Parathyroid adenoma (tissue), 2 donors: ENCODE results near the gene UBAP2L.
A peak's percentile ranks its signal among the peaks of the same experiment; 100 is the strongest.

ENCODE experiments used
- H2AFZ ChIP-seq: fragments of 300-600 bp; sonication (generic); one replicate; pipeline ENCODE4 v1.7.0; 2017; ENCODE audit warnings: antibody characterized with exemption, mild to moderate bottlenecking
- H3K27ac ChIP-seq: fragments of 300-600 bp; sonication (generic); one replicate; pipeline ENCODE4 v1.7.0; 2017
- H3K27me3 ChIP-seq: fragments of 300-600 bp; sonication (generic); one replicate; pipeline ENCODE4 v1.7.0; 2017; ENCODE audit warnings: low read length; ENCODE audit not compliant: control insufficient read depth, insufficient read depth
- H3K36me3 ChIP-seq: fragments of 300-600 bp; sonication (generic); one replicate; pipeline ENCODE4 v1.7.0; 2017; ENCODE audit warnings: low read length; ENCODE audit not compliant: control insufficient read depth, insufficient read depth
- H3K4me1 ChIP-seq: fragments of 300-600 bp; sonication (generic); one replicate; pipeline ENCODE4 v1.7.0; 2017; ENCODE audit warnings: control low read depth
- H3K4me2 ChIP-seq: fragments of 300-600 bp; sonication (generic); one replicate; pipeline ENCODE4 v1.7.0; 2017; ENCODE audit warnings: low read length
- H3K4me3 ChIP-seq: fragments of 300-600 bp; sonication (generic); one replicate; pipeline ENCODE4 v1.7.0; 2017; ENCODE audit warnings: low read depth, low read length
- H3K79me2 ChIP-seq: fragments of 300-600 bp; sonication (generic); one replicate; pipeline ENCODE4 v1.7.0; 2017; ENCODE audit warnings: control low read depth
- H3K9ac ChIP-seq: fragments of 300-600 bp; sonication (generic); one replicate; pipeline ENCODE4 v1.7.0; 2017; ENCODE audit warnings: mild to moderate bottlenecking
- H3K9me3 ChIP-seq: fragments of 300-600 bp; sonication (generic); one replicate; pipeline ENCODE4 v1.7.0; 2017; ENCODE audit warnings: low read length; ENCODE audit not compliant: control insufficient read depth
- TF ChIP-seq, protein P1 (sequence below): fragments of 300-600 bp; sonication (generic); IDR thresholded peaks from one replicate; pipeline ENCODE4 v1.7.0; 2017; ENCODE audit warnings: antibody characterized with exemption, mild to moderate bottlenecking
- donor health status: primary hyperparathyroidism.

UBAP2L gene

DNA sequence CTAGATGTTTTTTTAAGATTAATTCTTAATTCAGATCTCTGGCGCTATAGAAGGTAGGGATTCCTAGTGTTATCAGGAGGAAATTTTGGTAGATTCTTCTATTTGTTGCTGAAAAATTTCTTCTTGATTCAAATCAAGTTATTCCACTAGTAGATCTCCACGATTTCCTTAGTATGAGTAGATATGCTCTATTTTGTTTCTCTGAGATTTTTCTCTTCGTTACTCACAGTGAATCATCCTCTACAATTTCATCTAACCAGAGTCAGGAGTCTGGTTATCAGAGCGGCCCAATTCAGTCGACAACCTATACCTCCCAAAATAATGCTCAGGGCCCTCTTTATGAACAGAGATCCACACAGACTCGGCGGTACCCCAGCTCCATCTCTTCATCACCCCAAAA is 32.9 kb downstream of the UBAP2L start:
- TF ChIP-seq, protein P1, sequence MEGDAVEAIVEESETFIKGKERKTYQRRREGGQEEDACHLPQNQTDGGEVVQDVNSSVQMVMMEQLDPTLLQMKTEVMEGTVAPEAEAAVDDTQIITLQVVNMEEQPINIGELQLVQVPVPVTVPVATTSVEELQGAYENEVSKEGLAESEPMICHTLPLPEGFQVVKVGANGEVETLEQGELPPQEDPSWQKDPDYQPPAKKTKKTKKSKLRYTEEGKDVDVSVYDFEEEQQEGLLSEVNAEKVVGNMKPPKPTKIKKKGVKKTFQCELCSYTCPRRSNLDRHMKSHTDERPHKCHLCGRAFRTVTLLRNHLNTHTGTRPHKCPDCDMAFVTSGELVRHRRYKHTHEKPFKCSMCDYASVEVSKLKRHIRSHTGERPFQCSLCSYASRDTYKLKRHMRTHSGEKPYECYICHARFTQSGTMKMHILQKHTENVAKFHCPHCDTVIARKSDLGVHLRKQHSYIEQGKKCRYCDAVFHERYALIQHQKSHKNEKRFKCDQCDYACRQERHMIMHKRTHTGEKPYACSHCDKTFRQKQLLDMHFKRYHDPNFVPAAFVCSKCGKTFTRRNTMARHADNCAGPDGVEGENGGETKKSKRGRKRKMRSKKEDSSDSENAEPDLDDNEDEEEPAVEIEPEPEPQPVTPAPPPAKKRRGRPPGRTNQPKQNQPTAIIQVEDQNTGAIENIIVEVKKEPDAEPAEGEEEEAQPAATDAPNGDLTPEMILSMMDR, result no peak
- Histone ChIP-seq H2AFZ (no peak overlapping the region), H3K4me2 (no peak overlapping the region), H3K9me3 (no peaks in the 10 kb centered on the region), H3K27me3 (no peaks in the 10 kb centered on the region), H3K79me2 (no peaks in the 10 kb centered on the region), H3K27ac (no peak overlapping the region), H3K4me3 (no peak overlapping the region), H3K4me1 (no peaks in the 10 kb centered on the region), H3K36me3 (no peaks in the 10 kb centered on the region), H3K9ac (no peak overlapping the region)

DNA sequence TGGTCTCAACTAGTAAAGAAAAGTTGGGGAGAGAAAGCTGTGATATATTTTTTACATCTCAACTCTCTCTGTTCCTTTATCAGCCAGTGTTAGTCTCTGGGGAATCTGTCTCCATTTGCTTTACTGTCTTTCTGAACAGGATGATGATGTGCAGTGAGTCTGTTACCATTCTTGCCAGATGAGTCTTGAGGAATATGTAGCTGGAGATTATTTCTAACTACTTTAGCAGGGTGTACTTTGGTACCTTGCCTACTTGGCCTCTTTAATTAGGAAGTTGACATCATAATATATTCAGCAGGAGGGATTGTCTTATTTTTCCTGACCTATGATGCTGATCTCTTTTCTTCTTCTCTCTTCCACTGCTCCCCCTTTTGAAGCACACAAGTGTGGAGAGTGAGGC is 35.9 kb downstream of the UBAP2L start:
- H3K4me3 ChIP-seq, result no peak overlapping the region
- no peak overlapping the region for H3K27ac ChIP-seq
- no peaks in the 10 kb centered on the region for H3K9me3 ChIP-seq
- H3K36me3 ChIP-seq, result no peaks in the 10 kb centered on the region
- H3K4me2 ChIP-seq, result no peak overlapping the region
- TF ChIP-seq, protein P1, result no peak
- no peak overlapping the region for H2AFZ ChIP-seq
- H3K27me3 ChIP-seq, result no peaks in the 10 kb centered on the region
- H3K9ac ChIP-seq, result no peak overlapping the region
- no peaks in the 10 kb centered on the region for H3K4me1 ChIP-seq
- H3K79me2 ChIP-seq, result no peaks in the 10 kb centered on the region

DNA sequence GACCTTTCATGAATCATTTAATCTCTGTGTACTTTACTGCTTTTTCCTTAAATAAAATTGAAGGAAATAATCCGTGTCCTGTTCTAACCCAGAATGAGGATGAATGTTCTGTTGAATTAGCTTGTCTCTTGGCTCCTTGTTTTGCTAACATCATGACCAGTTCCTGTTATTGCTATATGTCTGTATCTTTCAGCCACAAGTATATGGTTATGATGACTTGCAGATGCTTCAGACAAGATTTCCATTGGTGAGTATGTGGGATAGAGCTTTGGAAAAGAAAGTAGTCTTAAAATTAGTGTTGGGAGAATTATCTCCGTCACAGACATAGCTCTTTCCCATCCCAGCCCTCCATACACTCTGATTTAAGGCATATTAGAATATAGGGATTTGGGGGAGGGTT is 38.0 kb downstream of the UBAP2L start:
- TF ChIP-seq, protein P1, result no peak
- H3K79me2 ChIP-seq, result no peaks in the 10 kb centered on the region
- H3K4me1 ChIP-seq, result no peaks in the 10 kb centered on the region
- no peaks in the 10 kb centered on the region for H3K36me3 ChIP-seq
- H2AFZ ChIP-seq, result no peak overlapping the region
- H3K27me3 ChIP-seq, result no peaks in the 10 kb centered on the region
- H3K9ac ChIP-seq, result no peak overlapping the region
- no peak overlapping the region for H3K27ac ChIP-seq
- H3K4me3 ChIP-seq, result no peak overlapping the region
- H3K9me3 ChIP-seq, result no peaks in the 10 kb centered on the region
- H3K4me2 ChIP-seq, result no peak overlapping the region

DNA sequence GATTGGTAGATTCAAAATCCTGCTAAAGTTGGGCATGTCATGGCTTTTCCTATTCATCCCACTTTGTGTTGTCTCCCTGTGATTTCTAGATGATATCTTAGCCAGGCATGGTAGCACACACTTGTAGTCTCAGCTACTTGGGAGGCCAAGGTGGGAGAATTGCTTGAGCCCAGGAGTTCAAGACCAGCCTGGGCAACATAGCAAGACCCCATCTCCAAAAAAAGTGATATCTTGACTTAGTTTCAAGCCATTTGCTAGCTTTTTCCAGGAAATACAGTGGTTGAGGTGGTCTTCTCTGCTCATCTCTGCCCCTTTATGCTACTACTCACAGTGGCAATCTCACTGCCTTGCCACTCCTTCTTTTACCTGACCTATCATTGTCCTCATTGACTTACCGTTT is 39.4 kb downstream of the UBAP2L start:
- Histone ChIP-seq H3K4me1 (no peaks in the 10 kb centered on the region), H3K27me3 (no peaks in the 10 kb centered on the region), H2AFZ (no peak overlapping the region), H3K4me3 (no peak overlapping the region), H3K9me3 (no peaks in the 10 kb centered on the region), H3K4me2 (no peak overlapping the region), H3K36me3 (no peaks in the 10 kb centered on the region), H3K79me2 (no peaks in the 10 kb centered on the region), H3K27ac (no peak overlapping the region), H3K9ac (no peak overlapping the region)
- TF ChIP-seq, protein P1, result no peak

DNA sequence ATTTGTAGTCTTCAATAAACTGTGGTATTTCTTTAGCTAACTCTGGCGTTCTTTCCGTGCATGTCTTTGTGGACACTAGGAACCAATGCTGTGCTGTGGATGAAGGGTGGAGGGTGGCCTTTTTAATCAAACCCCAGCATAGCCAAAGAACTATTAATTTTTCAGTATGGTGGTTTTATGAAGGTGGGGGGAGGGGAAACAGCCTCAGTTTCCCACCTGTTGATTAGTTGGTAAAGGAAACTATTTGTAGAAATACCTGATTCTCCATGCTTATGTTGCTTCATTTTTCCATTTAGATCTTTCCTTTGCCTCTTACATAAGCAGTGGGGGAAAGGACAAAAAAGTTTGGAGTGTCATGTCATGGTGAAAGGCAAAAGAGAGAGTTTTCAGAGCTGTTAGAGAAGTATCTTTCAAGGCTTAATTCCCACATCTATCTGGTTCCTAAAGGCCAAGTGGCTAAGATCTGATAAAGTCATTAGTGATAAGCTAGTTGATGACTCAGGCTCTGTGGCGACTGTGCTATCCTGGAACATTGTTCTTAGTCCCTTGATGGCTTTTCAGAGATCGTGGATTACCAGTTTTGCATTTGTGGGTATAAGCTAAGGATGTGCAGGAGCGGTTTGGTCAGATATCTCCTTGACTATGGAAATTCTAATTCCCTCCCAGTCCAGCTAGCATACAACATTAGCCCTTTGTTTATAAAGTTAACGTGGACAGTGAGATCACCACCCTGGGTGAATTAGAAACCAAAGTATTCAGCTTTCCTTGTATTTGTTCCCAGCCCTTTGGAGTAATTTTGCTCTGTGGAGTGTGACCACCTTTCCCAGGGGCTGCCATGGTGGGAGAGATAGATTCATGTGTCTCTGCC is 42.9 kb downstream of the UBAP2L start:
- no peak overlapping the region for H2AFZ ChIP-seq
- peak overlapping the region; percentile 9 for H3K4me2 ChIP-seq
- H3K4me3 ChIP-seq, result no peak overlapping the region
- H3K9ac ChIP-seq, result no peak overlapping the region
- H3K27me3 ChIP-seq, result no peaks in the 10 kb centered on the region
- TF ChIP-seq, protein P1, result no peak
- H3K79me2 ChIP-seq, result no peaks in the 10 kb centered on the region
- H3K9me3 ChIP-seq, result no peaks in the 10 kb centered on the region
- no peak overlapping the region for H3K27ac ChIP-seq
- H3K36me3 ChIP-seq, result no peaks in the 10 kb centered on the region
- no peaks in the 10 kb centered on the region for H3K4me1 ChIP-seq
